Suprapubic skin (tissue), 4 donors: ENCODE data around the gene PEX3.

Experiments
- EP300 ChIP-seq: sonication (generic); formaldehyde crosslinking; IDR thresholded peaks from one replicate; pipeline ENCODE4 v1.6.1; 2017; ENCODE audit warnings: antibody characterized with exemption
- POLR2A ChIP-seq, 2 donors: fragments of 450-650 bp; IDR thresholded peaks; one replicate each; pipeline ENCODE4 v1.6.1; 2017; ENCODE audit warnings: antibody characterized with exemption in 2 of 2, mild to moderate bottlenecking in 2 of 2, moderate library complexity in 2 of 2
- POLR2AphosphoS5 ChIP-seq, 3 donors: sonication (generic); formaldehyde crosslinking; IDR thresholded peaks; one replicate each; pipeline ENCODE4 v1.6.1; 2017; ENCODE audit warnings: antibody characterized with exemption in 3 of 3
- TF ChIP-seq, protein P1 (sequence below), 2 donors: fragments of 200-600 bp in 1 of 2; fragments of 450-650 bp in 1 of 2; sonication (generic) in 1 of 2; IDR thresholded peaks; one replicate each; pipeline ENCODE4 v1.5.1; 2016 to 2019; ENCODE audit warnings: antibody characterized with exemption in 2 of 2, mild to moderate bottlenecking in 1 of 2, moderate library complexity in 1 of 2

DNA sequence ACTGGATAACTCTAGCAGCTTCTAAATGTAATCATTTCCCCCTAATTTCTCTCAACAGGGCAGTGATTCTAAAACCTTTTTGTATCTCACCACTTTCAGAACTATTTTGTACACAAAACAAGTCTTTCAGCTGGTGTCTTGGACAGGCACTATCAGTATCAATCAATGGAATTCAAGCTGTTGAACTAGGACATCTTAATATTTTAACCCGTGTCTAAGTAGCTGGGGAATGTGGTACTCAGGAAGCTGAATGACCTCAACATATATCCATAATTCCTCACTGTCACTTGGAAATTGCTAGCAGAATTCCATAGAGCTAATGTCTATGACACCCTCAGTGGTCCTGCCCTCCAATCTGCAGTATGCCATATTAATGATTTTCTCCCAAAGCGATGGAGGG is 24.6 kb upstream of the PEX3 start:
- TF ChIP-seq, protein P1, sequence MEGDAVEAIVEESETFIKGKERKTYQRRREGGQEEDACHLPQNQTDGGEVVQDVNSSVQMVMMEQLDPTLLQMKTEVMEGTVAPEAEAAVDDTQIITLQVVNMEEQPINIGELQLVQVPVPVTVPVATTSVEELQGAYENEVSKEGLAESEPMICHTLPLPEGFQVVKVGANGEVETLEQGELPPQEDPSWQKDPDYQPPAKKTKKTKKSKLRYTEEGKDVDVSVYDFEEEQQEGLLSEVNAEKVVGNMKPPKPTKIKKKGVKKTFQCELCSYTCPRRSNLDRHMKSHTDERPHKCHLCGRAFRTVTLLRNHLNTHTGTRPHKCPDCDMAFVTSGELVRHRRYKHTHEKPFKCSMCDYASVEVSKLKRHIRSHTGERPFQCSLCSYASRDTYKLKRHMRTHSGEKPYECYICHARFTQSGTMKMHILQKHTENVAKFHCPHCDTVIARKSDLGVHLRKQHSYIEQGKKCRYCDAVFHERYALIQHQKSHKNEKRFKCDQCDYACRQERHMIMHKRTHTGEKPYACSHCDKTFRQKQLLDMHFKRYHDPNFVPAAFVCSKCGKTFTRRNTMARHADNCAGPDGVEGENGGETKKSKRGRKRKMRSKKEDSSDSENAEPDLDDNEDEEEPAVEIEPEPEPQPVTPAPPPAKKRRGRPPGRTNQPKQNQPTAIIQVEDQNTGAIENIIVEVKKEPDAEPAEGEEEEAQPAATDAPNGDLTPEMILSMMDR (IDR thresholded peaks at IDR 0.05), result no peak
- TF ChIP-seq POLR2A (IDR thresholded peaks at IDR 0.05) (no peak), EP300 (no peak), POLR2AphosphoS5 (IDR thresholded peaks at IDR 0.05) (no peak)
